ENCODE data around the gene TSPEAR.
A peak's percentile ranks its signal among the peaks of the same experiment; 100 is the strongest.
"Not testable (repeated sequence)": the region's sequence is repeated elsewhere in the genome, so short reads cannot be mapped to it uniquely, and the experiment has no call there.

The TSPEAR gene

DNA sequence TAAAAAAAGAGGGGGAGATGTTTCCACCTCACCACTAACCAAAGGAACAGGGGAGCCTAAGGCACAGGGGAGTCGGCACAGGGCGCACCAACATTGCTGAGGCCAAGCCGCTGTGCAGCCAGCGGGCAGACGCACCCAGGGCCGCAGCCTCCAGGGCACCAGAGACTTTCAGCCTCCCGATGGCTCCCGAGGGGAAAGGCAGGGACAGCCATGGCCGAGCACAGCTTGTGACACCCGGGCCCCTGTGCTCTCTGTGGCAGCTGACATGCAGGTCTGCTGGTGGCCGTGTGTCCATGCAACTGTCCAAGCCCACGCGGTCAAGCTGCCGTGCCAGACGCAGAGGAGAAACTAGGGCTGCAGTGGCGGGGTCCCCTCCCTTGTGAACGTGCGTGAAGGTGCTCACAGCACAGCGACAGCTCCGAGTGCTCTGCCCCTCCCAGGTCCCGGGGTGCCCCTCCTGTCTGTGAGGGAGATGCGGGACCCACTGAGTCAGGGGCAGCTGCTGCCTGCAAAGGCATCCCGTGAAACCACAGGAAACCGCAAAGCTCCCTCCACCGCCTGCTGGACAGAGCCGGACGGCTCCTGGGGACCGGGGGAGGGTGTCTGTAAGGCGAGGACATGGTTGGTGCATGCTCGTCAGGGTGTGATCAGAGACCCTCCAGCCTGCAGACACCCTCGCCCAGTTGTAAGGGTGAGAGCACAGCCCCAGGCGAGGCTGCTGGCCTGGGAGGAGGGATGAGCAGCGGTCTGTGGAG, 62.6 kb downstream of the TSPEAR start:
- DNase-seq: no peak

DNA sequence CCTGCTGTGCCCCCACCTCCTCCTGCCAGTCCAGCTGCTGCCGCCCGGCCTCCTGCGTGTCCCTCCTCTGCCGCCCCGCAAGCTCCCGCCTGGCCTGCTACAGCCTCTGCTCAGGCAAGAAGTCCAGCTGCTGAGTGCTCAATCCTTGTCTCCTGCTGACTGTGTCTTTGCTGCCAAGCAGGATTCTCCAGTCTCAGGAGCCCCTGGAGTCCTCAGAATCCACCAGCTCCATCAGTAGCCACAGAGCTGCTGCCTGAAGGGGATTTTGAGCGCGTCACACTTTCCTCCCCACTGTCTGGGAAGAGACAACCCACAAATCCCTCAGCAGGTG, 64.2 kb downstream of the TSPEAR start:
- no peak for DNase-seq

DNA sequence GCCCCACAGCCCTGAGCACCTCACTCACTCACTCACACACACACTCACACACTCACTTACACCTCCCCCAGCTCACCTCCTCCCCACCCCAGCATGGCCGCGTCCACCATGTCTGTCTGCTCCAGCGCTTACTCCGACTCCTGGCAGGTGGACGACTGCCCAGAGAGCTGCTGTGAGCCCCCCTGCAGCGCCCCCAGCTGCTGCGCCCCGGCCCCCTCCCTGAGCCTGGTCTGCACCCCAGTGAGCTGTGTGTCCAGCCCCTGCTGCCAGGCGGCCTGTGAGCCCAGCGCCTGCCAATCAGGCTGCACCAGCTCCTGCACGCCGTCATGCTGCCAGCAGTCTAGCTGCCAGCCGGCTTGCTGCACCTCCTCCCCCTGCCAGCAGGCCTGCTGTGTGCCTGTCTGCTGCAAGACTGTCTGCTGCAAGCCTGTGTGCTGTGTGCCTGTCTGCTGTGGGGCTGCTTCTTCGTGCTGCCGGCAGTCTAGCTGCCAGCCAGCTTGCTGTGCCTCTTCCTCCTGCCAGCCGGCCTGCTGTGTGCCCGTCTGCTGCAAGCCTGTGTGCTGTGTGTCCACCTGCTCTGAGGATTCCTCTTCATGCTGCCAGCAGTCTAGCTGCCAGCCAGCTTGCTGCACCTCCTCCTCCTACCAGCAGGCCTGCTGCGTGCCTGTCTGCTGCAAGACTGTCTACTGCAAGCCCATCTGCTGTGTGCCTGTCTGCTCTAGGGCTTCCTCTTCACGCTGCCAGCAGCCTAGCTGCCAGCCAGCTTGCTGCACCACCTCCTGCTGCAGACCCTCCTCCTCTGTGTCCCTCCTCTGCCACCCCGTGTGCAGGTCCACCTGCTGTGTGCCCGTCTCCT, 64.8 kb downstream of the TSPEAR start, which contains the start of gene KRTAP10-11:
Gene KRTAP10-11 (plus strand): TSS at position 49 of the 856 bp plus-strand sequence. CDS start 45 bp downstream, at position 94.
- DNase-seq: not testable (repeated sequence)

DNA sequence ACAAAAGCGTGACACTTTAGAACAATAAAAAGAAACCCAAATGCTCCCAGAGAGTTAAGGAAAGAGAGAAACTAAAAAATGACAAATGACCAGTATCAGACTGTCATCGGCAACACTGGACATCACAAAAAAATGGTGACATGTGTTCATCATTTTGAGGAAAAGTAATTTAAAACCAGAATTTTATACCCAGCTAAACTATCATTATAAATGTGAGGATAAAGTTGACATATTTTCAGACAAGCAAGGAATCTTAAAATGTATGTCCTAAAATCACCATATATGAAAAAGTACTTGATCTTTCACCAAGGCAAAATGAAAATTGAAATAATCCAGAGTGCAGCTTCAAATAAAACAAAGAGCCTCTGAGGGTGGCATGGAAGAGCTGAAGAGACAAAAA, 66.5 kb downstream of the TSPEAR start:
- DNase-seq: no peak

DNA sequence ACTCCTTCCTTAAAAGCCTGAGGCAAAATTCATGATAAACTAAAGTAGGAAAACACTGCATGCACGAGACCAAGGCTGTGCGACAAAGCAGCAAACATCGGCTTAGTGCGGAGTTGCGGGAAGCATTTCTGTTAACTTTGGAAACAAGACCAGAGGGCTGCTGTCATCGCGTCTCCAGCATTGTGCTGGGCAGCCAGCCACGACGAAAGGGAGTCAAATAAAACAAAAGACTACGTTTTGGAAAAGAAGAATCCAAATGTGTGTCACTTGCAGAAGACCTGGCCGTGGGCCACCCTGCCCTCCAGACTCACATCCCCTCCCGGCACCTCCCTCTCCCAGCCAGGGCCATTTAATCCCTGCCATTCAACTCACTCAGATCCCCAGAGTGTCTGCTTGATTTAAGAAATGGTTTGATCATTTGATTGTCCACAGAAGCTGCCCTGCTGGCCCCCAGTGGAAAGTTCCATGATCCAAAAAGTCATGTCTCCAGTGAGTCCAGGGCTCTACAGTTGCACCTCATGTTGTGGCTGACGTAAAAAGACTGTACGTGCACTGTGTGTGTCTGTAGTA, 67.5 kb downstream of the TSPEAR start:
- DNase-seq: no peak

DNA sequence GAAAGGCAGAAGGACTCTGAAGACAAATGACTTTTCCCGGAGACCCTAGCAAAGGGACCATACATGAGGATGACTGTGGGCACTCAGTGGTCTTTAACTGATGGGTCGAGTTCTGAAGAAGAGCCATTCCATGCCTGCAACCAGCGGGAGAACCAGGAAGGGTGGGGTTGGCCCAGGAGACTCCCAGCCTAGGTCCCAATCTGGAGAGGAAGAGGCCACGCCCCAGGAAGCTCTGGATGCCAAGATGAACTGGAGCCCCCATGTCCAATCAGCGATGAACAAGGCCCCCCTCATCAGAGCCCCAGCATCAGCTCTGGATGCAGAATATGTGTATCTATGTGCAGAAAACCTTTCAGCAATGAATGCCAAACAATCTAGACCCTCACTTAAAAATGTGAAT, 70.6 kb downstream of the TSPEAR start:
- no peak for DNase-seq

DNA sequence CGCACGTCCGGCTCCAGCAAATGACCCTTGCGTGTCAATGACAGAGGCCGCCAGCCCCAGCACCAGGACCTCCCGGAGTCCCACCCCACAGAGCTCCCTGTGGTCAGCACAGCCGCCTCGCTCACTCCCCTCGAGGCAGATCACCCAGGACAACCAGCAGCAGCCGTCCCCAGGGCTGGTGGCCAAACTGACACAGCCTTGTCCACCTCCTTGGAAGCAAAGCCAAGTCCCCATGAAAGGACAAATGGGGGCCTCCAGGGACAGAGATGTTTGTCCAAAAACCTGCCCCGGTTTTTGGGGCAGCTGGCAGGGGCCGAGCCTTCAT, 72.1 kb downstream of the TSPEAR start:
- DNase-seq: no peak

DNA sequence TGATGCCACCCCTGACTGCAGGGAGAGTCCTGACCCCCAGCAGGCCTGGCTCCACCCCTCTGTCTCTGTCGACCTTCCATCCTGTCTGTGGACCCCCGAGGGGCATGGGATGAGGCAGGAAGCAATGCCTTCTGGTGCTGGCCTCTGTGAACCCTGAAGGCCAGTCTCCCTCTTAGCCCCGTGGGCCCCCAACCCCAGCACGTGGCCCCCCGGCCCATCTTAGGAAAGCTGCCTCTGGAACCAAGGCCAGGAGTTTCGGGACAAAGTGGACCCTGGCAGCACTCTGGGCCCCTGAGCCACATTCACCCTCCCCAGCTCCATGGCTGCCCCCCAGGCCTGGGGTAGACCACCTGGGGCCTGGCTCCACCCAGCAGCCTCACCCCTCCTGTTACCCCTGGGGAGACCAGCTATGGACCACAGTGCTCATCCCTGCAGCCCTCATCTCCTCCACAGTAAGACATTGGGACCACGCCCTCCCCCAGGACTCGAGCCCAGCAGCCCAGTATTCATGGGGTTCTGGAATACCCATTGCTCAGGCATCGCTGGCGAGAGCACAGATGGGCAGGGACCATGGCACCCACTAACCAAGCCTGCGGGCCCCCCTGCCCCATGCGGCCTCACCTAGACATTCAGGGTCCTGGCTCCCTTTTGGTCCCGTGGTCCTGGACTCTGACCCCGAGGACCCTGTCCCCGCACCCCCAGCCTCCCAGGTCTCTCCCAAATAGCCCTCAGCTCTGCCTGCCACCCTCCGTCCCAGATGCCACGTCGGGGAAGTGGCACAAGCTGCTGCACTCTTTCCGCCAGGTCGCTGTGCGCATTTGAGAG, 72.7 kb downstream of the TSPEAR start:
- DNase-seq: not testable (repeated sequence)

DNA sequence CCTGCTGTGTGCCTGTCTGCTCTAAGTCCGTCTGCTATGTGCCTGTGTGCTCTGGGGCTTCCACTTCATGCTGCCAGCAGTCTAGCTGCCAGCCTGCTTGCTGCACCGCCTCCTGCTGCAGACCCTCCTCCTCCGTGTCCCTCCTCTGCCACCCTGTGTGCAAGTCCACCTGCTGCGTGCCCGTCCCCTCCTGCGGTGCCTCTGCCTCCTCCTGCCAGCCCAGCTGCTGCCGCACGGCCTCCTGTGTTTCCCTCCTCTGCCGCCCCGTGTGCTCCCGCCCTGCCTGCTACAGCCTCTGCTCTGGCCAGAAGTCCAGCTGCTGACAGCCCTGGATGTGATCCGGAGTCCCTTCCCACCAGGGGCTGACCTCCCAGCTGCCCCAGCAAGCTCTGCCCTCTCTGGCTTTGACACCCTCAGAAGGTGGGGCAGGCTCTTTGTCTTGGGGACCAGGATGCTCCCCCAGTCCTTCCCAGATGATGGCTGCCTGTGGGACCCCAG, 73.5 kb downstream of the TSPEAR start:
- not testable (repeated sequence) for DNase-seq

DNA sequence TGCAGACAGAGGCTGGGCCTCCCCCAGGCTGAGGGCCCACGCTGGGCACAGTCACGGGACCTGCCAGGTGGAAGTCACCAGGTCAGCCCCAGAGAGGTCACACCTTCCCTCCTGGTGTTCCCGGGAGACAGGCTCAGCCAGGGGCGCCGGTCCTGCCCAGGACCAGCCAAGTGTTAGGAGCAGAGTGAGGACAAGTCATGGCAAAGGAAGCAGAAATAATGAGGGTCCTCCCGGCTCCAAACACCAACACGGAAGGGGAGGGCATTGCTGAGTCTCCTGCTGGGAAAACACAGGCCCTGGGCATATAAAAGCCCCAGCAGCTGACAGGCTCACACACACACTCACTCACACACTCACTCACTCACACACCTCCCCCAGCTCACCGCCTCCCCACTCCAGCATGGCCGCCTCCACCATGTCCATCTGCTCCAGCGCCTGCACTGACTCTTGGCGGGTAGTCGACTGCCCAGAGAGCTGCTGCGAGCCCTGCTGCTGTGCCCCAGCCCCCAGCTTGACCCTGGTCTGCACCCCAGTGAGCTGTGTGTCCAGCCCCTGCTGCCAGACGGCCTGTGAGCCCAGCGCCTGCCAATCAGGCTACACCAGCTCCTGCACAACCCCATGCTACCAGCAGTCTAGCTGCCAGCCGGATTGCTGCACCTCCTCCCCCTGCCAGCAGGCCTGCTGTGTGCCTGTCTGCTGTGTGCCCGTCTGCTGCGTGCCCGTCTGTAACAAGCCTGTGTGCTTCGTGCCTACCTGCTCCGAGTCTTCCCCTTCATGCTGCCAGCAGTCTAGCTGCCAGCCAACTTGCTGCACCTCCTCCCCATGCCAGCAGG, 74.1 kb downstream of the TSPEAR start, which contains the start of gene KRTAP10-10:
Gene KRTAP10-10 (plus strand): TSS at position 339 of the 833 bp plus-strand sequence. CDS start 62 bp downstream, at position 401.
- no peak for DNase-seq

DNA sequence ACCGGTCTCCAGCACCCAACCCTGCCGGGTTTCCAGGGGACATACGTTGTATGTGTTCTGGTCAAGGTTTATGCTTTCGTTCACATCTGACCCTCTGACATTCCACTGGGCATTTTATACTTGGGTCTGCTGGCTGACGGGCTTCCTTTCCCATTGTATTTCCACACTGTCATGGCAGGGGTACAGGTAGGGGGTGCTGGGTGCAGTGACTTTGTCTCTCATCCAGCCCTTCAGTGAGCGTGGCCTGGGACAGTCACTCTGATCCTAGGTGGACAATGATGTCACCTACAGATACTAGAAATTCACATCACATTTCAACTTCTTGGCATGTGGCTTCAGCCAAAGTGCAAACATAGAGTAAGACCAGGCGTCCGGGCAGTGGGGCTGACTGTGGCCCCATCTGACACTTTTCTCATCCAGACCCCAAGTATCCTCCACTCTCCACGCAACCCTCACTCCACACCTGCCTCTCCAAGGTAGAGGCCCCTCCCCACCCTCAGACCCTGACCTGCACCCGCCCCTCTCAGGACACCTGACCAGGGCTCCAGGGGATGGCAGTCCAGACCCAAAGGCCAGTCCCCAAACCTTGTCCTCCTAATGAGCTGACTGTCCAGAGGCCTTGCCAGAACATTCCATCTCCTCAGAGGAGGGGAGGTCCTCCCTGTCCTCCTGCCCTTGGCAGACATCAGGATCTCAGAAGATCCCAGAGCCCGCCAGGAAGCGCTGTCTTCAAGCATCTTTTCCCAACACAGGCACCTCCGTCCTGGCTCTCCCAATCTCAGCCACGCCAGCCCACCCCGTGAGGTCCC, 75.0 kb downstream of the TSPEAR start:
- DNase-seq: no peak

DNA sequence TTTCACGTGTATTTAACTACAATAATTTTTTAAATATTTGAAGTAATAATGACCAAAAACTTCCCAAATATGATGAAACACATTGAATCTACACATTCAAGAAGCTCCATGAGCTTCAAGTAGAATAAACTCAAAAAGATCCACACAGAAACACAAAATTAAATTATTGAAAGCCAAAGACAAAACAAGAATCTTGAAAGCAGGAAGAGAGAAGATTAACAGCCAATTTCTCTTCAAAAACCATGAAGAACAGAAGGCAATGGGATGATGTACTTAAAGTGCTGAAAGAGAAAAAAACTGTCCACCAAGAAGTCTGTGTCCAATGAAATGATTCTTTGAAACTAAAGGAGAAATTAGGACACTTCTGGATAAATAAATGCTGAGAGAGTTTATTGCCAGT, 79.3 kb downstream of the TSPEAR start:
- DNase-seq: no peak

DNA sequence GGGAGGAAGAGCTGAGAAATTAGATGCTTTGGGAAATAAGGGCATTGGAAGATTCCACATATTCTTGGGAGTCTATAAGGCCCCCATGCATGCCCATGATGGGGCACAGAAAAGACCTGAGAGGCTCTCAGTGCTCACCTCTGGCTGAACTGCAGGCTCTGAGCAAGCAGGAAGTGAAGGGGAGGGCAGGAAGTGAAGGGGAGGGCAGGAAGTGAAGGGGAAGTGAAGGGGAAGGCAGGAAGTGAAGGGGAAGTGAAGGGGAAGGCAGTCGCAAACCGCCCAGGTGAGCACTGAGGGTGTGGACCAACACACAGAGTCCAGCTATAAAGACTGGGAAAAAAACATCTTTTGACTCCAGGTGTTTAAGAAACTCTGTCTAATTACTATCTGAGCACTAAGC, 80.9 kb downstream of the TSPEAR start:
- DNase-seq: no peak

DNA sequence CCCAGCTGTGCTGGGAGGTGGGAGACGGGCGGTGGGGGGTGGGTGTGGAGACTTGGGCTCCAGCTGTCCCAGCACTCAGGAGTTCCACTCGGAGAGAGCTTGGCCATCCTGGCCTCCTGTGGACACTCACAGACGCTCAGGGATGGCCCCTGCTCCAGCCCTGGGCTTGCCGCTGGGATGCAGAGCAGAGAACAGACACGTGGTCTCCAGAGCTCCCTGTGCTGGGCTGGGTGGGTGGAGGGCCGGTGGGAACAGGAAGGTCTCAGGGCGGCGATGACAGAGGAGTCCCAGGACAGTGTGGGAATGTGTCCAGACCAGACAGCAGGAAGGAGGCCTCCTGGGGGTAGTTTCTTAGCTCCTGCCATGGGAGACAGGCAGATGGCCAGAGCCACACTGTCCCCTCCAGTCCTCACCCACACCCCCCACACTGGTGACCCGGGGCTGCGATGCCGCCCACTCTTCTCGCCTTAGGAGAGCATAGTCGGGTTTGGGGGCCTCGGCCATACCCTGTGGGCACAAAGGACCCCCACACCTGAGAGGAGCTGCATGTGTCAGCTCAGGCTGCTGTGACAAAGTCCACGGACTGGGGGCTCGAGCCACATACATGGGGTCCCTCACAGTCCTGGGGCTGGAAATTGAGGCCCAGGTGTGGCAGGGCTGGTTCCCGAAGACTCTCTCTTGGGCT, 82.5 kb downstream of the TSPEAR start:
- no peak for DNase-seq

DNA sequence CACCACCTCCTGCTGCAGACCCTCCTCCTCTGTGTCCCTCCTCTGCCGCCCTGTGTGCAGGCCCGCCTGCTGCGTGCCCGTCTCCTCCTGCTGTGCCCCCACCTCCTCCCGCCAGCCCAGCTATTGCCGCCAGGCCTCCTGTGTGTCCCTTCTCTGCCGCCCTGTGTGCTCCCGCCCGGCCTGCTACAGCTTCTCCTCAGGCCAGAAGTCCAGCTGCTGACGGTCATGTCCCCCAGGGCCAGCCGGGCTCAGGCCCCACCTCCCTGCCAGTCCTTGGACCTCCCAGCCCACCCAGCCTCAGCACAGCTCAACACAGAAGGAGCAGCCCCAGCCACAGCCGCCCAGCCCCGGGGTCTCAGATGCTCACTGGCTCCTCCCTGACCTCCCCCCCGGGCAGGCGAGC, 83.5 kb downstream of the TSPEAR start:
- not testable (repeated sequence) for DNase-seq

DNA sequence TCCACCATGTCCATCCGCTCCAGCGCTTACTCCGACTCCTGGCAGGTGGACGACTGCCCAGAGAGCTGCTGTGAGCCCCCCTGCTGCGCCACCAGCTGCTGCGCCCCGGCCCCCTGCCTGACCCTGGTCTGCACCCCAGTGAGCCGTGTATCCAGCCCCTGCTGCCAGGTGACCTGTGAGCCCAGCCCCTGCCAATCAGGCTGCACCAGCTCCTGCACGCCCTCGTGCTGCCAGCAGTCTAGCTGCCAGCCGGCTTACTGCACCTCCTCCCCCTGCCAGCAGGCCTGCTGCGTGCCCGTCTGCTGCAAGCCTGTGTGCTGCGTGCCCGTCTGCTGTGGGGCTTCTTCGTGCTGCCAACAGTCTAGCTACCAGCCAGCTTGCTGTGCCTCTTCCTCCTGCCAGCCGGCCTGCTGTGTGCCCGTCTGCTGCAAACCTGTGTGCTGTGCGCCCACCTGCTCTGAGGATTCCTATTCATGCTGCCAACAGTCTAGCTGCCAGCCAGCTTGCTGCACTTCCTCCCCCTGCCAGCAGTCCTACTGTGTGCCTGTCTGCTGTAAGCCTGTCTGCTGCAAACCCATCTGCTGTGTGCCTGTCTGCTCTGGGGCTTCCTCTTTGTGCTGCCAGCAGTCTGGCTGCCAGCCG, 84.1 kb downstream of the TSPEAR start:
- not testable (repeated sequence) for DNase-seq

DNA sequence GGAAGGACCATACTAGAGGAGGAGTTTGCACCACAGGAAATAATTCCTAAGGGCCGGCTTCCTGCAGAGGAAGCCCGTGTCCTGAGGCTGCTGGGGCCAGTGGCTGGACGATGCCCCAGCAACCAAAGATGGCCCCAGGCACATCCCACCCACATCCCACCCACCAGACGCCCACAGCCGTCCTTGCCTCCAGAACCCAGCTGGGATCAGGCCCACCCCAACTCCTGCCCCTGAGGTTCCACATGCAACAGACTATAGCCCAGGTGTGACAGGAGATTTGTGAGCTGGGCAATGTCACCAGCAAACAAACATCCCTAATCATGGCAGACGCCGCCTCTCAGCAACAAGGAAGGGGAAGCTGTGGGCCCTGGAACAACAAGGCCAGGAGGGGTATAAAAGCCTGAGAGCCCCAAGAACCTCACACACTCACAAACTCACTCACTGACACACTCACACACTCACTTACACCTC, 84.7 kb downstream of the TSPEAR start, which contains the start of gene KRTAP10-9:
Gene KRTAP10-9 (plus strand): TSS at position 421 of the 471 bp plus-strand sequence. CDS start 79 bp downstream, outside the sequence.
- DNase-seq: no peak

DNA sequence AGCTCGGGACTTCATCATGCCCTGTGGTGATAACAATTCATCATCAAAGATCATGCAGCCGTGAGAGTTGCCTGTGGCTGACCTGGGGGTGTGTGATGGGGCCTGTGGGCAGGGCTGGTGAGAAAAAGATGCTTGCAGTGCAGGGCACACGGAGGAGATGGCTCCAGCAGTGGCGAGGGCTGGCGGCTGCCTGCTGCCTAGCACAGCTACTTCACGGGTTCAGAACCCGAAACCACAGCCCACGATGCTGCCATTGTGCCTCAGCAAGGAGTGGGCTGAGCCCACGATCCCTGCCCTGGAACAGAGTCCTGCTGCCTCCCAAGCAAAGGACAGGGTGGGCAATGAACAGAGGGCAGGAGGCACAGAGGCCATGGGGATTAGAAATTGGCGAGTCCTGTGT, 85.1 kb downstream of the TSPEAR start:
- peak; percentile 30 for DNase-seq

DNA sequence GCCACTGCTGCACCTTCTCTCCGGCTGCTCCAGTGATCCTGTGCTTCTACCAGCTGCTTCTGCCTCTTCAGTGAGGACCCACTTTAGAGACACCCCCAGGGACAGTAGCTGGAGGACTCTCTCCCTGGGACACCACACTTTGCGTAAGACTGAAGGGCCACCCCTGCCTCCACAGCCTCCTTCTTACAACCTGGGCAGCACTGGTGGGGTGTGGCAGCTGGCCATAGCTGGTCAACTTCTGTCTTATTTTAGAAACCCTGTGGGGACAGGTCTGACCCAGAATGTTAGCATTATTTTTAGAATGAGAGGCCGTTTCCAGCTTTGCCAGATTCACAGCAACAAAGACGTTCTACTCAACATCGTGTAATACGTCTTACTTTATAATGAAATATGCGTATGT, 85.6 kb downstream of the TSPEAR start:
- DNase-seq: no peak
